GM10266 (cell line): ENCODE data around the gene EXOC2.
"Not testable (repeated sequence)": the region's sequence is repeated elsewhere in the genome, so short reads cannot be mapped to it uniquely, and the experiment has no call there.

Source experiments
- DNase-seq: peaks from one replicate; pipeline ENCODE4 v3.0.0; 2012; ENCODE audit errors: extremely low spot score
- CTCF ChIP-seq: IDR thresholded peaks from 2 replicates; pipeline ENCODE4 v1.5.1; 2012; ENCODE audit warnings: mild to moderate bottlenecking, low read depth; ENCODE audit not compliant: control insufficient read depth, insufficient read depth; ENCODE audit errors: missing control alignments

The EXOC2 gene

GRCh38 chr6:563863-564262, 129.1 kb downstream of the EXOC2 start:
- TF ChIP-seq CTCF: no peak
- no peak for DNase-seq

DNA sequence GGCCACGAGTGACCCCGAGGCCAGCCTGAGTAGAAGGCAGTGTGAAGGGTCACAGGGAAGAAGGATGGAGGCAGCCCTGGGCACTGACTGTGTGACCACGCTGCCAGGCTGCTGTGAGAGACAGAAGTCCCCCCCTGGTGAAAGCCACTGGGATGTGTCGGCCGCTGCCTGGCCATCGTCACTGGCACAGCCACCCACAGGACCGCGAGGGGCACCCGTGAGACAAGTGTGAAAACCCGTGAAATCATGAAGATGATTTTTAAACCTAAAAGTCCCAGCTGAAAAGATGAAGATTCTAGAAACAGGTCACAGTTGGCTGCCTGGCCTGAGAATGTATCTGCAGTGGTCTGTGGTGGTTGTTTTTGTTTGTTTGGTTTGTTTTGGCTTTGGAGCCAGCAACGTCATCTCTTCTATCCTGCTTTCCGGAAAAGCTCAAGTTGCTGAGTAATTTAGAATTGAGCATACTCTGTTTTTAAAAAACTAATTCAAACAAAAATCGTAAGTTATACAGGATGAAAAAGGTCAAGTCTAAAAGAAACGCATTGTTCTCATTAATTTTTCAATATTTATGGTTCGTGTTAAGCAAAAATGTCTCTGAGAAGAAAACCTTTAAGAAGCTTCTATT, 130.8 kb downstream of the EXOC2 start:
- no peak for TF ChIP-seq CTCF
- DNase-seq: no peak

GRCh38 chr6:561335-561734, 131.6 kb downstream of the EXOC2 start:
- not testable (repeated sequence) for DNase-seq

DNA sequence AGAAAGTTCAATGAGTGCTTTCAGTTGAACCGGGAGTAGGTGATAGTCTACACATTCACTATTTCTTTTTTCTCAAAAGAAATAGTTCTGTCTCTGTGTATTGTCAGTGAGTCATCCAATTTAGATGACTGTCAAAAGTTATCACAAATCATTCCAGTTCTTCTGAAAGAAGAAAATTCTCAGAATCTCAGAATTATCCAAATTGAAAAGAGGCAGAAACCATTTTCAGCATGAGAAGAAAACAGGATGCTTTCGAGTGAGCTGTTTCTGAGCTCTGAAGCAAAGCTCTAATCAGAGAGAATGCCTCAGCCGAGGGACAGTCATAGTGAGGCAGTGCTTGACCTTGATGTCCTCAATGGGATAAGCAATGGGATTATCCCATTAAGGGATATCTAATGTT, 134.0 kb downstream of the EXOC2 start:
- TF ChIP-seq CTCF: no peak
- DNase-seq: no peak

- TF ChIP-seq CTCF: no peak
- DNase-seq: no peak
Measured at GRCh38 chr6:558089-558488, 134.8 kb downstream of the EXOC2 start.

DNA sequence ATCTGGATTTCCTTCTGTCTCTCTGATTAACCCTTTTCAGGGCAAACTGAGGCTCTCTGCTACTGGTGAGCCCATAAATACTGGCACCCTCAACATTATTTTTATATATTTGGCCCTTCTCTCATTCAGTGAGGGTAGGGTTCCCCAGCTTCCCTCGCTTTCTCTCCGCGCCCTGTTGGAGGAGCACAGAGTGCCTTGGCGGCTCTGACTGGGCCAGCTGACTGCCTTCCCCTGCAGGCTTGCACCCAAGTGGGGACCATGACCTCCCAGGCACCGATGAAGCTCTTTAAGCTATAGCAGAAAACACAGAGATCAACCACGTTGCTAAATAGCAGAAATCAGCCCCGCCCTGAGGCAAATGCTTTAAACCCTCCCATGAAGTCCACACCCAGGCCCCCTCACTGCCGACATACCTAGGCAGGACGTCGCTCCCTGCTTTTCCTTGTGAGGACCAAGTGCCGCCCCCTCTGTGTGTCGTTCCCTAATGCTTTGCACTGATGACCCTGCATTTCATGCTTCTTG, 141.0 kb downstream of the EXOC2 start:
- DNase-seq: no peak

GRCh38 chr6:551405-551804, 141.5 kb downstream of the EXOC2 start:
- peak; percentile 33 for TF ChIP-seq CTCF
- DNase-seq: peak; percentile 20

More for the DNA sequence above, 141.0 kb downstream of the EXOC2 start:
- TF ChIP-seq CTCF: no peak

GRCh38 chr6:549906-550305, 143.0 kb downstream of the EXOC2 start:
- no peak for DNase-seq
- no peak for TF ChIP-seq CTCF
